ENCODE results near the gene TMEM150A.

GRCh38 chr2:85642725-85643124 is 40.2 kb upstream of the TMEM150A start:
- no peak for TF ChIP-seq ZBTB49 (CRISPR knock-in tag; IDR thresholded peaks at IDR 0.05; ENCODE audit: borderline replicate concordance)
- no peak for TF ChIP-seq AKNA (CRISPR knock-in tag; IDR thresholded peaks at IDR 0.05; ENCODE audit: borderline replicate concordance)
- no peak for TF ChIP-seq SIN3B (IDR thresholded peaks at IDR 0.05; ENCODE audit: low read length)
- no peak for TF ChIP-seq ZBTB34 (CRISPR knock-in tag; IDR thresholded peaks at IDR 0.05)
- no peak for TF ChIP-seq MAFF (IDR thresholded peaks at IDR 0.05; ENCODE audit: low read depth, low read length)
- TF ChIP-seq AFF4 (CRISPR knock-in tag; IDR thresholded peaks at IDR 0.05) = no peak
- TF ChIP-seq SKI (IDR thresholded peaks at IDR 0.05; ENCODE audit: partially characterized antibody) = no peak
- no peak for TF ChIP-seq CTCF (CRISPR knock-in tag; IDR thresholded peaks at IDR 0.05)
- TF ChIP-seq POLR2A (IDR thresholded peaks at IDR 0.05; ENCODE audit: insufficient read depth in 1 of 2, low read depth in 2 of 2, low read length in 2 of 2) = no peak
- TF ChIP-seq CBX5 (CRISPR knock-in tag; IDR thresholded peaks at IDR 0.05; ENCODE audit: borderline replicate concordance) = no peak
